ENCODE results near the gene H6PD.

H6PD gene

GRCh38 chr1:9234223-9235095, at the start of gene H6PD:
H6PD (plus strand) TSS chr1:9234774; CDS start chr1:9244935, 10,161 bp downstream.
- peak; percentile 51 for DNase-seq (ENCODE audit: extremely low read depth, low read depth)
- peak; percentile 59 for TF ChIP-seq CTCF (IDR thresholded peaks at IDR 0.05; ENCODE audit: low read depth, low read length)

- TF ChIP-seq CTCF (IDR thresholded peaks at IDR 0.05; ENCODE audit: low read depth, low read length) = no peak
- DNase-seq (ENCODE audit: extremely low read depth, low read depth) = no peak
Observed at GRCh38 chr1:9186082-9186859, 48.3 kb upstream of the H6PD start.

GRCh38 chr1:9187004-9187403, 47.6 kb upstream of the H6PD start:
- DNase-seq (ENCODE audit: extremely low read depth, low read depth) = no peak
- TF ChIP-seq CTCF (IDR thresholded peaks at IDR 0.05; ENCODE audit: low read depth, low read length) = no peak

- TF ChIP-seq CTCF (IDR thresholded peaks at IDR 0.05; ENCODE audit: low read depth, low read length) = no peak
- DNase-seq (ENCODE audit: extremely low read depth, low read depth) = no peak
Observed at GRCh38 chr1:9190234-9190633, 44.3 kb upstream of the H6PD start.

GRCh38 chr1:9191231-9191630, 43.3 kb upstream of the H6PD start:
- TF ChIP-seq CTCF (IDR thresholded peaks at IDR 0.05; ENCODE audit: low read depth, low read length) = no peak
- no peak for DNase-seq (ENCODE audit: extremely low read depth, low read depth)

- TF ChIP-seq CTCF (IDR thresholded peaks at IDR 0.05; ENCODE audit: low read depth, low read length) = no peak
- DNase-seq (ENCODE audit: extremely low read depth, low read depth) = no peak
Observed at GRCh38 chr1:9192578-9193232, 41.9 kb upstream of the H6PD start.

All from AG09319 (cell line).